Transverse colon (tissue), 4 donors: ENCODE results near the gene RTN3. TPM values are rescaled to one million over a fixed set of nuclear protein-coding genes. Genes with fewer than 3 reads are reported as not detected.

Source experiments
- DNase-seq: peaks from one replicate; pipeline ENCODE4 v3.0.0-alpha.2; 2019
- H3K27ac ChIP-seq, 4 donors: fragments of 200-600 bp; sonication (generic); 2 replicates each; pipeline ENCODE4 v1.5.1; 2016 to 2018; ENCODE audit warnings: inconsistent platforms in 4 of 4
- H3K27me3 ChIP-seq: fragments of 200-600 bp; sonication (generic); 2 replicates; pipeline ENCODE4 v1.5.1; 2017; ENCODE audit warnings: inconsistent platforms
- H3K36me3 ChIP-seq, 4 donors: fragments of 200-600 bp; sonication (generic); 2 replicates each; pipeline ENCODE4 v1.5.1; 2017 to 2019; ENCODE audit warnings: inconsistent platforms in 4 of 4
- H3K4me1 ChIP-seq, 4 donors: fragments of 200-600 bp; sonication (generic); 2 replicates each; pipeline ENCODE4 v1.5.1; 2017 to 2020; ENCODE audit warnings: inconsistent platforms in 4 of 4
- H3K4me3 ChIP-seq, 4 donors: fragments of 200-600 bp; sonication (generic); 1 replicate in 1 of 4; 2 replicates in 3 of 4; pipeline versions ENCODE4 v1.5.1 to v1.6.1; 2017 to 2019; ENCODE audit warnings: inconsistent platforms in 4 of 4
- H3K9me3 ChIP-seq, 2 donors: fragments of 200-600 bp; sonication (generic); 2 replicates each; pipeline ENCODE4 v1.5.1; 2017 to 2019; ENCODE audit warnings: inconsistent platforms in 2 of 2
- CTCF ChIP-seq, 5 experiments: fragments of 200-600 bp in 3 of 5; fragments of 450-650 bp in 2 of 5; sonication (generic) in 3 of 5; IDR thresholded peaks; 1 replicate in 2 of 5; 2 replicates in 3 of 5; pipeline ENCODE4 v1.5.1; 2016 to 2017; ENCODE audit warnings: antibody characterized with exemption in 5 of 5, inconsistent platforms in 3 of 5, mild to moderate bottlenecking in 2 of 5, moderate library complexity in 1 of 5
- EP300 ChIP-seq: sonication (generic); formaldehyde crosslinking; IDR thresholded peaks from one replicate; pipeline ENCODE4 v1.6.1; 2017; ENCODE audit warnings: antibody characterized with exemption, low read depth
- POLR2A ChIP-seq: fragments of 450-650 bp; IDR thresholded peaks from one replicate; pipeline ENCODE4 v1.6.1; 2016; ENCODE audit warnings: antibody characterized with exemption, mild to moderate bottlenecking, moderate library complexity
- POLR2AphosphoS5 ChIP-seq, 3 donors: sonication (generic); formaldehyde crosslinking; IDR thresholded peaks; one replicate each; pipeline ENCODE4 v1.6.1; 2016; ENCODE audit warnings: antibody characterized with exemption in 3 of 3
- WGBS, 2 donors: methylation state at CpG; one replicate each; pipeline ENCODE4 v1.1.5; 2018; ENCODE audit warnings: low coverage in 1 of 2; 5-methylcytosine and 5-hydroxymethylcytosine counted together
- in situ Hi-C, 4 donors: fragments of 200-750 bp; cut with MboI; loops; one replicate each; pipeline versions ENCODE4 v1.15.0 to v1.15.1; 2017; ENCODE audit warnings: low sequenced_read_pairs in 3 of 4, low pct_ligation_motif_present in 1 of 4, low pct_unique_long_range_greater_than_20kb in 1 of 4
- intact Hi-C: fragments of 100-400 bp; cut with DNase I; formaldehyde crosslinking; loops from one replicate; pipeline ENCODE4 v1.15.1; 2023; ENCODE audit warnings: low total_unique reads
- total RNA-seq, 4 donors: library from RNA; depleted of rRNA; stranded (reverse); fragments of >200 nt; gene quantifications; one replicate each; pipeline ENCODE4 v1.1.0, GENCODE V29; 2016

RTN3 gene
- total RNA-seq, 4 donors from 2014 or later: 44.8 to 187 (median 117) TPM

GRCh38 chr11:63761188-63761587, 79.9 kb downstream of the RTN3 start:
- in situ Hi-C loops: loop anchor here in 1 of 4 donors (10.0 kb wide), 1 partner anchor 184 kb away; no protein-coding TSS in a partner anchor

GRCh38 chr11:63761931-63762653, 80.8 kb downstream of the RTN3 start:
- Histone ChIP-seq H3K4me3 (peak overlapping the region; percentile 3 to 49 (median 40)), H3K36me3 (peaks cover 0 to 11% (median 0%) of the 10 kb centered on the region in 4 donors), H3K27me3 (no peaks in the 10 kb centered on the region), H3K9me3 (no peaks in the 10 kb centered on the region), H3K27ac (peak overlapping the region; percentile 67 to 89 (median 82)), H3K4me1 (peaks cover 20 to 53% (median 46%) of the 10 kb centered on the region in 4 donors)
- 56 to 61% methylated on average over 2 to 34 of the region's 34 CpGs for WGBS, 2 donors
- intact Hi-C loops (loop anchor here (10.0 kb wide), 1 partner anchor 77 kb away; the partner anchor contains the start of gene RTN3), in situ Hi-C loops (loop anchor here in 1 of 4 donors (10.0 kb wide), 1 partner anchor 183 kb away; no protein-coding TSS in a partner anchor)
- TF ChIP-seq POLR2A (no peak), CTCF (IDR thresholded peaks at IDR 0.05) (no peak), POLR2AphosphoS5 (IDR thresholded peaks at IDR 0.05) (peak in 1 of 3 donors; percentile 3), EP300 (no peak)
- peak; percentile 14 for DNase-seq

More at GRCh38 chr11:63761188-63761587, 79.9 kb downstream of the RTN3 start:
- intact Hi-C loops: loop anchor here (10.0 kb wide), 1 partner anchor 76 kb away; the partner anchor contains the start of gene RTN3
- no peak for DNase-seq
- peaks cover 12 to 44% (median 37%) of the 10 kb centered on the region in 4 donors for H3K4me1 ChIP-seq
- no peaks in the 10 kb centered on the region for H3K27me3 ChIP-seq
- WGBS, 2 donors: 60 to 86% methylated on average over 1 to 10 of the region's 10 CpGs
- H3K27ac ChIP-seq: no peak overlapping the region
- H3K36me3 ChIP-seq: peaks cover 0 to 16% (median 0%) of the 10 kb centered on the region in 4 donors
- H3K4me3 ChIP-seq: no peak overlapping the region
- H3K9me3 ChIP-seq: no peaks in the 10 kb centered on the region
- TF ChIP-seq POLR2AphosphoS5 (IDR thresholded peaks at IDR 0.05) (no peak), EP300 (no peak), CTCF (IDR thresholded peaks at IDR 0.05) (no peak), POLR2A (no peak)

- in situ Hi-C loops: loop anchor here in 1 of 4 donors (10.0 kb wide), 1 partner anchor 182 kb away; no protein-coding TSS in a partner anchor
- Histone ChIP-seq H3K36me3 (peaks cover 0 to 10% (median 0%) of the 10 kb centered on the region in 4 donors), H3K4me3 (peak overlapping the region; percentile 3 to 49 (median 40)), H3K27ac (peak overlapping the region; percentile 67 to 89 (median 82)), H3K27me3 (no peaks in the 10 kb centered on the region), H3K9me3 (no peaks in the 10 kb centered on the region), H3K4me1 (peaks cover 20 to 60% (median 48%) of the 10 kb centered on the region in 4 donors)
- intact Hi-C loops: loop anchor here (10.0 kb wide), 1 partner anchor 78 kb away; the partner anchor contains the start of gene RTN3
- no peak for TF ChIP-seq POLR2A
- TF ChIP-seq POLR2AphosphoS5 (IDR thresholded peaks at IDR 0.05): no peak
- TF ChIP-seq EP300: no peak
- no peak for TF ChIP-seq CTCF (IDR thresholded peaks at IDR 0.05)
- peak; percentile 51 for DNase-seq
- 51% methylated on average over 78 of the region's 96 CpGs; no CpG with 5 or more reads in 1 of the 2 donors for WGBS, 2 donors
Measured at GRCh38 chr11:63762654-63763495, 81.6 kb downstream of the RTN3 start.
